GM23338 (cell line): ENCODE results near the gene SLC12A5.

Source experiments
- CTCF ChIP-seq, 2 experiments: fragments of 200-600 bp in 1 of 2; sonication (generic) in 1 of 2; conservative IDR thresholded peaks; 2 replicates each; pipeline versions ENCODE4 v1.5.1 to v1.6.1; 2016 to 2017; ENCODE audit warnings: antibody characterized with exemption in 2 of 2, low read depth in 2 of 2, mild to moderate bottlenecking in 2 of 2, moderate library complexity in 1 of 2
- EZH2 ChIP-seq: fragments of 200-600 bp; sonication (generic); IDR thresholded peaks from one replicate; pipeline ENCODE4 v1.8.0; 2017; ENCODE audit warnings: antibody characterized with exemption, mild to moderate bottlenecking, low read depth; ENCODE audit not compliant: unreplicated experiment
- POLR2AphosphoS5 ChIP-seq: IDR thresholded peaks from 2 replicates; pipeline ENCODE4 v1.6.1; 2016; ENCODE audit warnings: antibody characterized with exemption, low read depth
- STAT1 ChIP-seq: IDR thresholded peaks from one replicate; pipeline ENCODE4 v1.6.1; 2016; ENCODE audit warnings: antibody characterized with exemption; ENCODE audit not compliant: unreplicated experiment

- TF ChIP-seq CTCF (conservative IDR thresholded peaks at IDR 0.05; ENCODE audit: low read depth in 2 of 2) = no peak
- no peak for TF ChIP-seq EZH2
- TF ChIP-seq POLR2AphosphoS5 = no peak
- no peak for TF ChIP-seq STAT1
These were observed 27.2 kb downstream of the SLC12A5 start for GRCh38 chr20:46056027-46056833.
